Measurements from ENCODE around the gene SLC25A39. TPM values are rescaled to one million over a fixed set of nuclear protein-coding genes. Genes with fewer than 3 reads are reported as not detected.
A peak's percentile ranks its signal among the peaks of the same experiment; 100 is the strongest.

The SLC25A39 gene
- total and polyA plus RNA-seq, 9 of the 15 experiments (the other 6 are each of a cell fraction or from before 2014, with no cell fraction given) = 4.8 to 267 (median 140) TPM

- TF ChIP-seq POLR2B (IDR thresholded peaks at IDR 0.05; ENCODE audit: low read depth, partially characterized antibody) = no peak
- no peak for TF ChIP-seq RFX1 (IDR thresholded peaks at IDR 0.05)
- no peak for TF ChIP-seq ZNF586 (CRISPR knock-in tag; conservative IDR thresholded peaks at IDR 0.05)
- TF ChIP-seq PBX2 (CRISPR knock-in tag; IDR thresholded peaks at IDR 0.05; ENCODE audit: low read depth) = no peak
- peak; percentile 40; the same call in 1 of the 2 replicates for TF ChIP-seq PBX2 (tag; conservative IDR thresholded peaks at IDR 0.05; ENCODE audit: low read depth)
- no peak for TF ChIP-seq ZNF695 (CRISPR knock-in tag; IDR thresholded peaks at IDR 0.05)
- no peak for TF ChIP-seq NR2C1 (IDR thresholded peaks at IDR 0.05)
- TF ChIP-seq NR2C1 (tag; IDR thresholded peaks at IDR 0.05) = no peak
- no peak for TF ChIP-seq YY1 (IDR thresholded peaks at IDR 0.05; ENCODE audit: borderline replicate concordance in 1 of 3, control insufficient read depth in 1 of 3, extremely low read depth in 1 of 3, insufficient read depth in 3 of 3, insufficient read length in 1 of 3, insufficient replicate concordance in 2 of 3, low read depth in 1 of 3, low read length in 2 of 3)
- TF ChIP-seq TCF15 (CRISPR knock-in tag; IDR thresholded peaks at IDR 0.05) = no peak
- no peak for TF ChIP-seq KLF1 (tag; IDR thresholded peaks at IDR 0.05)
- no peak for TF ChIP-seq FOXO4 (CRISPR knock-in tag; IDR thresholded peaks at IDR 0.05)
- TF ChIP-seq ATF7 (IDR thresholded peaks at IDR 0.05) = no peak
- TF ChIP-seq SFPQ (IDR thresholded peaks at IDR 0.05; ENCODE audit: low read depth, low read length) = no peak
- no peak for TF ChIP-seq CBFA2T3 (IDR thresholded peaks at IDR 0.05)
- no peak for TF ChIP-seq ZC3H4 (CRISPR knock-in tag; IDR thresholded peaks at IDR 0.05; ENCODE audit: borderline replicate concordance)
Observed at GRCh38 chr17:44360144-44360533, 35.5 kb upstream of the SLC25A39 start (continued).
